Uterus (tissue), 4 donors: ENCODE measurements around the gene CACNG6. TPM values are rescaled to one million over a fixed set of nuclear protein-coding genes. Genes with fewer than 3 reads are reported as not detected.

Experiments used
- DNase-seq, 2 donors: peaks; one replicate each; pipeline ENCODE4 v3.0.0-alpha.2; 2019 to 2020
- H3K27ac ChIP-seq, 2 donors: fragments of 200-600 bp; sonication (generic); 1 replicate in 1 of 2; 2 replicates in 1 of 2; pipeline ENCODE4 v1.5.1; 2016 to 2018
- H3K27me3 ChIP-seq, 2 donors: fragments of 200-600 bp; sonication (generic); one replicate each; pipeline ENCODE4 v1.5.1; 2018 to 2019; ENCODE audit warnings: control low read depth in 1 of 2
- H3K36me3 ChIP-seq, 2 donors: fragments of 200-600 bp; sonication (generic); one replicate each; pipeline ENCODE4 v1.5.1; 2019; ENCODE audit warnings: control low read depth in 1 of 2
- H3K4me1 ChIP-seq, 2 donors: fragments of 200-600 bp; sonication (generic); one replicate each; pipeline ENCODE4 v1.5.1; 2018 to 2019; ENCODE audit warnings: control low read depth in 1 of 2
- H3K4me3 ChIP-seq, 2 donors: fragments of 200-600 bp; sonication (generic); 1 replicate in 1 of 2; 2 replicates in 1 of 2; pipeline ENCODE4 v1.5.1; 2018 to 2019; ENCODE audit warnings: mild to moderate bottlenecking in 1 of 2
- H3K9me3 ChIP-seq, 2 donors: fragments of 200-600 bp; sonication (generic); one replicate each; pipeline ENCODE4 v1.5.1; 2019; ENCODE audit warnings: control low read depth in 1 of 2
- CTCF ChIP-seq, 4 experiments: fragments of 200-600 bp in 2 of 4; fragments of 450-650 bp in 2 of 4; sonication (generic) in 2 of 4; IDR thresholded peaks; one replicate each; pipeline ENCODE4 v1.5.1; 2016 to 2019; ENCODE audit warnings: antibody characterized with exemption in 4 of 4, mild to moderate bottlenecking in 2 of 4, moderate library complexity in 1 of 4
- POLR2A ChIP-seq, 2 donors: fragments of 450-650 bp; IDR thresholded peaks; one replicate each; pipeline ENCODE4 v1.6.1; 2016; ENCODE audit warnings: antibody characterized with exemption in 2 of 2, mild to moderate bottlenecking in 1 of 2, moderate library complexity in 1 of 2
- intact Hi-C: fragments of 100-400 bp; cut with DNase I; formaldehyde crosslinking; loops from one replicate; pipeline ENCODE4 v1.15.1; 2023; ENCODE audit warnings: low total_unique reads
- total RNA-seq, 4 donors: library from RNA; depleted of rRNA in 3 of 4; stranded (reverse); fragments of >200 nt in 3 of 4; gene quantifications; one replicate each; pipeline versions ENCODE4 v1.1.0 to v1.2.4, GENCODE V29; 2014 to 2023
- donor health status: DM: yes; HTN: yes; CAD: no.

CACNG6 gene
- total RNA-seq, 4 donors from 2014 or later = 0.55 to 1.7 TPM; not detected in 2

GRCh38 chr19:53985863-53986262 lies 5.6 kb upstream of the CACNG6 start:
- Histone ChIP-seq H3K4me3 (no peak overlapping the region), H3K36me3 (no peaks in the 10 kb centered on the region), H3K27me3 (peaks cover 4 to 7% of the 10 kb centered on the region in 2 donors), H3K27ac (no peak overlapping the region), H3K4me1 (peaks cover 0 to 4% of the 10 kb centered on the region in 2 donors), H3K9me3 (no peaks in the 10 kb centered on the region)
- no peak for DNase-seq
- TF ChIP-seq CTCF (IDR thresholded peaks at IDR 0.05) = no peak
- TF ChIP-seq POLR2A (IDR thresholded peaks at IDR 0.05) = no peak
- intact Hi-C loops = no loop called here

GRCh38 chr19:53988981-53989380 lies 2.5 kb upstream of the CACNG6 start:
- H3K4me3 ChIP-seq = no peak overlapping the region
- H3K4me1 ChIP-seq = no peaks in the 10 kb centered on the region
- peaks cover 9 to 11% of the 10 kb centered on the region in 2 donors for H3K27me3 ChIP-seq
- no peaks in the 10 kb centered on the region for H3K9me3 ChIP-seq
- TF ChIP-seq CTCF (IDR thresholded peaks at IDR 0.05) = no peak
- TF ChIP-seq POLR2A (IDR thresholded peaks at IDR 0.05) = no peak
- DNase-seq = no peak
- intact Hi-C loops = no loop called here
- H3K36me3 ChIP-seq = no peaks in the 10 kb centered on the region
- H3K27ac ChIP-seq = no peak overlapping the region

- no peak overlapping the region for H3K27ac ChIP-seq
- peaks cover 9 to 11% of the 10 kb centered on the region in 2 donors for H3K27me3 ChIP-seq
- no peaks in the 10 kb centered on the region for H3K4me1 ChIP-seq
- intact Hi-C loops = no loop called here
- no peak overlapping the region for H3K4me3 ChIP-seq
- no peaks in the 10 kb centered on the region for H3K36me3 ChIP-seq
- no peak for DNase-seq
- TF ChIP-seq CTCF (IDR thresholded peaks at IDR 0.05) (no peak), POLR2A (IDR thresholded peaks at IDR 0.05) (no peak)
- no peaks in the 10 kb centered on the region for H3K9me3 ChIP-seq
Measured at GRCh38 chr19:53989600-53990533, 1.6 kb upstream of the CACNG6 start.

GRCh38 chr19:53992211-53992610 lies 774 bp downstream of the CACNG6 start:
- H3K36me3 ChIP-seq = no peaks in the 10 kb centered on the region
- intact Hi-C loops = no loop called here
- H3K4me1 ChIP-seq = no peaks in the 10 kb centered on the region
- peaks cover 9 to 11% of the 10 kb centered on the region in 2 donors for H3K27me3 ChIP-seq
- no peak for DNase-seq
- no peak for TF ChIP-seq CTCF (IDR thresholded peaks at IDR 0.05)
- TF ChIP-seq POLR2A (IDR thresholded peaks at IDR 0.05) = no peak
- no peaks in the 10 kb centered on the region for H3K9me3 ChIP-seq
- no peak overlapping the region for H3K4me3 ChIP-seq
- H3K27ac ChIP-seq = no peak overlapping the region

GRCh38 chr19:53992815-53993214 lies 1.4 kb downstream of the CACNG6 start:
- H3K4me1 ChIP-seq = no peaks in the 10 kb centered on the region
- no peak for TF ChIP-seq POLR2A (IDR thresholded peaks at IDR 0.05)
- TF ChIP-seq CTCF (IDR thresholded peaks at IDR 0.05) = no peak
- intact Hi-C loops = no loop called here

More at GRCh38 chr19:53992815-53993214, 1.4 kb downstream of the CACNG6 start:
- Histone ChIP-seq H3K9me3 (no peaks in the 10 kb centered on the region), H3K36me3 (no peaks in the 10 kb centered on the region), H3K27me3 (peaks cover 9 to 11% of the 10 kb centered on the region in 2 donors), H3K4me3 (no peak overlapping the region), H3K27ac (no peak overlapping the region)
- DNase-seq = no peak
